Mucosa of descending colon (tissue), 3 donors: Measurements from ENCODE around the gene PTPRN2. TPM values are rescaled to one million over a fixed set of nuclear protein-coding genes. Genes with fewer than 3 reads are reported as not detected.

Experiments
- ATAC-seq: fragments of 200-7000 bp; cut with Tn5 transposase; one replicate; pipeline ENCODE4 v1.9.1; 2020; ENCODE audit warnings: mild to moderate bottlenecking, moderate library complexity
- DNase-seq, 3 donors: peaks; one replicate each; pipeline ENCODE4 v3.0.0-alpha.2; 2020
- H3K36me3 ChIP-seq: fragments of 200-600 bp; one replicate; pipeline ENCODE4 v1.8.0; 2021; ENCODE audit warnings: low read depth, mild to moderate bottlenecking
- H3K4me1 ChIP-seq: fragments of 200-600 bp; one replicate; pipeline ENCODE4 v1.8.0; 2021; ENCODE audit warnings: low read depth, mild to moderate bottlenecking
- H3K4me3 ChIP-seq: fragments of 200-600 bp; one replicate; pipeline ENCODE4 v1.8.0; 2021; ENCODE audit warnings: mild to moderate bottlenecking
- H3K9me3 ChIP-seq: fragments of 200-600 bp; one replicate; pipeline ENCODE4 v1.8.0; 2021; ENCODE audit warnings: mild to moderate bottlenecking
- intact Hi-C, 2 donors: fragments of 100-400 bp; cut with DNase I in 1 of 2; cut with micrococcal nuclease in 1 of 2; formaldehyde crosslinking; loops; one replicate each; pipeline versions ENCODE4 v1.11.0 to v1.11.1; 2022; cut with DNase I, micrococcal nuclease
- total RNA-seq, 3 donors: library from RNA; stranded (reverse); fragmentation: NEBNext Ultra II Directional in 2 of 3; extraction: Animal tissue kit (Norgen Biotek cat#: 25700) in 2 of 3; gene quantifications; one replicate each; pipeline versions ENCODE4 v1.2.1 to v1.2.4, GENCODE V29; 2021 to 2023
- TF ChIP-seq, protein P1 (sequence below): fragments of 200-600 bp; IDR thresholded peaks from one replicate; pipeline ENCODE4 v1.8.0; 2022; ENCODE audit warnings: antibody characterized with exemption, mild to moderate bottlenecking
- donor health status: DM: no; HTN: no; CAD: no; lungs with moderate emphysema.
- donor health status: DM: no; HTN: no; CAD: no.
- donor health status: DM: no; HTN: yes; CAD: no.

Gene PTPRN2
- total RNA-seq, 3 donors from 2014 or later = 12.5 to 28.0 (median 26.2) TPM

DNA sequence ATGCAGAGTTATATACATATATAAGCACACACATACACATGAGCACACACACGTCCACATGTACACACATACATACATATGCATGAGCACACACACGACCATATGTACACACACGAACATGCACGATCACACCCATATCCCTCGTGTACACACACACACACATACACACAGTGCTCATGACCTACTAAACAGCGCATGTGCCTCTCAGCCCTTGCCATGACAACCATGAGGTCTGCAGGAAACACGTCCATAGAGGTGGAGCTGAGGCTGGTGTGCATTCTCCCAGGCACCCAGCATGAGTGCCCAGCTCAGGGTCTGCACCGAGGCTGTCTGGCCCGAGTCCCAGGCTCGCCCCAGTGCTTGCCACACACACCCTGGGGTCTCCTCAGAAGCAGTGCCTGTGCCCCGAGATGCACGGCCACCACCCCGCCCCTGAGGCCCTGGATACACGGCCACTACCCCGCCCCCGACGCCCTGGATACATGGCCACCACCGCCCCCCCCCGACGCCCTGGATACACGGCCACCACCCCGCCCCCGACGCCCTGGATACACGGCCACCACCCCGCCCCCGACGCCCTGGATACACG lies 721.2 kb downstream of the PTPRN2 start:
- intact Hi-C loops = no loop called here
- Histone ChIP-seq H3K36me3 (no peaks in the 10 kb centered on the region), H3K4me1 (no peaks in the 10 kb centered on the region), H3K4me3 (no peak overlapping the region), H3K9me3 (peaks cover 3% of the 10 kb centered on the region)
- no peak for ATAC-seq
- DNase-seq = no peak
- TF ChIP-seq, protein P1, sequence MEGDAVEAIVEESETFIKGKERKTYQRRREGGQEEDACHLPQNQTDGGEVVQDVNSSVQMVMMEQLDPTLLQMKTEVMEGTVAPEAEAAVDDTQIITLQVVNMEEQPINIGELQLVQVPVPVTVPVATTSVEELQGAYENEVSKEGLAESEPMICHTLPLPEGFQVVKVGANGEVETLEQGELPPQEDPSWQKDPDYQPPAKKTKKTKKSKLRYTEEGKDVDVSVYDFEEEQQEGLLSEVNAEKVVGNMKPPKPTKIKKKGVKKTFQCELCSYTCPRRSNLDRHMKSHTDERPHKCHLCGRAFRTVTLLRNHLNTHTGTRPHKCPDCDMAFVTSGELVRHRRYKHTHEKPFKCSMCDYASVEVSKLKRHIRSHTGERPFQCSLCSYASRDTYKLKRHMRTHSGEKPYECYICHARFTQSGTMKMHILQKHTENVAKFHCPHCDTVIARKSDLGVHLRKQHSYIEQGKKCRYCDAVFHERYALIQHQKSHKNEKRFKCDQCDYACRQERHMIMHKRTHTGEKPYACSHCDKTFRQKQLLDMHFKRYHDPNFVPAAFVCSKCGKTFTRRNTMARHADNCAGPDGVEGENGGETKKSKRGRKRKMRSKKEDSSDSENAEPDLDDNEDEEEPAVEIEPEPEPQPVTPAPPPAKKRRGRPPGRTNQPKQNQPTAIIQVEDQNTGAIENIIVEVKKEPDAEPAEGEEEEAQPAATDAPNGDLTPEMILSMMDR = no peak

DNA sequence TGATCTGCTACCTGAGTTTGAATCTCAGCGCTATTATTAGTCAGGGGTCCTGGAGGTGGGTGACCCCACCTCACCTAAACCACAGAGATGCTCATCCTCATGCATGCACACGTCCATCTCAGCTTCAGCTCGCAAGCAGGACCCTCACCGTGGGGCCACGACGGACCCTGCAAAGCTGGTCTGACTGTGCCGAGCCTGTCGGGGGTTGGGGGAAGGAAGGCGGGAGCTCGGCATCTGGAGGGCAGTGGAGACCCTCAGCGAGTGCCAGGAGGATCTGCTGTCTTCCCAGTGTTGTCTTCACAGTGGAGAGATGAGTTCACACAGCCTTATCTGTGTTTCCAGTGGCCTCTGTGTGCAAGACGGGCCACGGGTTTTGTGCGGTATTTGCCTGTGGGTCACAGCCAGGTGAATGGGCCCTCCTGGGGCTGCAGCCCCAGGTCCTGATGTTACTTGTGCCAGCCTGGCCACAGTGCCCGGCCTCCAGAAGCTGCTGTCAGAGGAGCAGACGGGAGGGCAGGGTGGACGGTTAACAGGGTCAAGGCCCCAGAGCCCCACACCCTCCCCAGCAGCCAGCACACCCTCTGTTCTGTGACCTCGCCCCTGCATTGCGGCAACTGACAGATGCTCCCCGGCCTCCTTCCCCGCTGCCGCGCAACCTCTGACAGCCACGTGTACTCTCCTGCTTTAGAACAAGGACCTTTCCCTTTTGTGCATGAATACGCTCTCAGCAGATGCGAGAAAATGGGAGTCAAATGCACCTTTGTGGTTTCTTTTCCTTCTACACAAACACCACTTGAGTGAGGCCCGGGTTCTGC lies 722.1 kb downstream of the PTPRN2 start:
- TF ChIP-seq, protein P1 = no peak
- intact Hi-C loops = no loop called here
- no peak overlapping the region for H3K4me3 ChIP-seq
- no peaks in the 10 kb centered on the region for H3K4me1 ChIP-seq
- no peaks in the 10 kb centered on the region for H3K36me3 ChIP-seq
- H3K9me3 ChIP-seq = peaks cover 3% of the 10 kb centered on the region
- ATAC-seq = no peak
- no peak for DNase-seq

DNA sequence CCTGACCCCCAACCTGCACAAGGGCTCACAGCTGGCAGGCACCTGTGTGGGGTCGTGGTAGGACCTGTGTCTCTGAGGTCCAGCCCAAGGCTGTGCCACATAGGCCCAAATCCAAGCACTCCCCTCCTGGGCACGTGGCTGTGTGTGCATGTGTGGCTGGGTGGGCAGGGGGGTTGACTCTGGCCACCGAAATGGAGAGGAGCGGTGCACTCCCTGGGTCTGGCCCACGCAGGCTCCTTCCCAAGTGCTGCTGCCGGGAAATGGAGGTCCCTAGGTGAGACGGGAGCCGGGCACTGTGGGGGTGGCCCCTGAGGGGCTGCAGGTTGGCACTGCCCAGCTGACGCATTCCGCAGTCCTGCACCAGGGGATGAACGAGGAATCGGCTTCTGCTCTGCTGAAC lies 722.7 kb downstream of the PTPRN2 start:
- no peak for ATAC-seq
- TF ChIP-seq, protein P1 = no peak

DNA sequence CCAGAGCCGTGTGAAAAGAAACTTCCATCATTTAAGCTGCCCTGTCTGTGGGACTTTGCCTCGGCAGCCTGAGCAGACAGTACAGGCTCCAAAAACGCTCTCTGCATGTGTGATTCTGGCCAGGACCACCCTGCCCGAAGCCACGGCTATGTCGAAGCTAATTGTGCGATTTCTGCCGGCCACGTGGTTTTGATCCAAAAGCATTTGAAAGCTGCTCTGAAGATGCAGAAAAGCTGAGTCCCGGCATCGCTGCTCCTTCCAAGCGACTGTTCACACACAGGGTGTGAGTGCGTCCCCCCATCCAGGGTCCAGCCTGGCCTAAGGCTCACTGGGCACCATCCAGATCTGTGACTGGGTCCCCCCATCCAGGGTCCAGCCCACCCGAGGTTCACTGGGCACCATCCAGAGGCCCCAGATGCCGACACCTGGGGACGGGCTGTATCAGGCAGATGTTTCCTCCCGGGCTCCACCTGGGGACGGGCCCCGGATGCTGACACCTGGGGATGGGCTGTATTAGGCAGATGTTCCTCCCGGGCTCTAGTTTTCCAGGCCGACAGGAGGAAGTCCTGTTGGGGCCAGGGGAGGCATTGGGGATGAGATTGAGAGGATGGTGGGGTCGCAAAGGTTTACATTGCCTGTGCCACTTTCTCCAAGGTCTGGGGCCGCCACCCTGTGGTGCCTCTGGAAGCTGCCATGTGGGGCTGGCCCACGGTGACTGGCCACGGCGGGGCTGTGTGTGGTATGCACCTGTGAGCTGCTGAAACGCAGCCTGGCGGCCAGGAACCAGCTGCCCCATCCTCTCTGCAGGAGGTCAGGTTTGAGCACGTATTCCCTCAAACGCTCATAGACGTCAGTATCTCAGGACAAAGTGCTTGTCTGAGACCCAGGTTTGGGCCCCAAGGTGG lies 723.5 kb downstream of the PTPRN2 start:
- TF ChIP-seq, protein P1 = no peak
- Histone ChIP-seq H3K36me3 (no peaks in the 10 kb centered on the region), H3K4me3 (no peak overlapping the region), H3K4me1 (no peaks in the 10 kb centered on the region), H3K9me3 (peaks cover 3% of the 10 kb centered on the region)
- ATAC-seq (no peak), DNase-seq (no peak)
- intact Hi-C loops = no loop called here

More for the DNA sequence above, 722.7 kb downstream of the PTPRN2 start:
- no peak for DNase-seq
- Histone ChIP-seq H3K4me3 (no peak overlapping the region), H3K36me3 (no peaks in the 10 kb centered on the region), H3K9me3 (peaks cover 3% of the 10 kb centered on the region), H3K4me1 (no peaks in the 10 kb centered on the region)
- intact Hi-C loops = no loop called here

DNA sequence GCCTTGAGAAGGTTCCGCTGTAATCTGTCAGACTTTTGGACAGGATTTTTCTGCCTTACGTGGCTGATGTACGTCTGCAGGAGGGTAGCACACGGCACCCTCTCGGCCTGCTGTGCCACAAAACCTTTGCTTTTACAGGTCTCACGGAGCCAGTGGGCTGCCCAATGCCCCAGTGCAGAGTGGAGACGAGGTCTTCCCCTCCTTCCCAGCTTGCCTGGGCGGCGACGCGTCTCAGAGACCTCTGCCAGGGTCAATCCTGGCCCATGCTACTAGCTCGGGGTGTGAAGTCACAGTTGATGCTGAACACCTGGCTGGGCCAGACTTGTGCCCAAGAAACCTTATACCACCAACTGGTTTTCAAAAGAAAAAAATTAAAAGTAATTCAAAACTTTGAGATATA lies 724.4 kb downstream of the PTPRN2 start:
- TF ChIP-seq, protein P1 = no peak
- H3K36me3 ChIP-seq = no peaks in the 10 kb centered on the region
- DNase-seq (no peak), ATAC-seq (no peak)
- peaks cover 3% of the 10 kb centered on the region for H3K9me3 ChIP-seq
- H3K4me1 ChIP-seq = no peaks in the 10 kb centered on the region
- intact Hi-C loops = no loop called here
- H3K4me3 ChIP-seq = no peak overlapping the region
